Measurements from ENCODE around the gene KLF15.
A peak's percentile ranks its signal among the peaks of the same experiment; 100 is the strongest.

KLF15 gene

GRCh38 chr3:126372413-126373145 is 15.4 kb upstream of the KLF15 start:
- Mint-ChIP-seq H3K27me3 (no peaks in the 10 kb centered on the region), H3K4me1 (no peaks in the 10 kb centered on the region), H3K9me3 (no peaks in the 10 kb centered on the region), H3K27ac (no peak overlapping the region), H3K4me3 (no peak overlapping the region), H3K36me3 (no peaks in the 10 kb centered on the region)

- no peaks in the 10 kb centered on the region for H3K9me3 Mint-ChIP-seq
- no peak overlapping the region for H3K27ac Mint-ChIP-seq
- H3K4me1 Mint-ChIP-seq: no peaks in the 10 kb centered on the region
- H3K4me3 Mint-ChIP-seq: no peak overlapping the region
- H3K36me3 Mint-ChIP-seq: no peaks in the 10 kb centered on the region
- peaks cover 1% of the 10 kb centered on the region for H3K27me3 Mint-ChIP-seq
Measured at GRCh38 chr3:126371096-126371705, 14.0 kb upstream of the KLF15 start.

- H3K27me3 Mint-ChIP-seq: peaks cover 1% of the 10 kb centered on the region
- no peaks in the 10 kb centered on the region for H3K36me3 Mint-ChIP-seq
- H3K4me3 Mint-ChIP-seq: no peak overlapping the region
- no peaks in the 10 kb centered on the region for H3K9me3 Mint-ChIP-seq
- no peak overlapping the region for H3K27ac Mint-ChIP-seq
- no peaks in the 10 kb centered on the region for H3K4me1 Mint-ChIP-seq
Measured at GRCh38 chr3:126370606-126371005, 13.4 kb upstream of the KLF15 start.

GRCh38 chr3:126370055-126370454 is 12.8 kb upstream of the KLF15 start:
- Mint-ChIP-seq H3K27ac (no peak overlapping the region), H3K4me3 (no peak overlapping the region), H3K36me3 (no peaks in the 10 kb centered on the region), H3K4me1 (no peaks in the 10 kb centered on the region), H3K9me3 (no peaks in the 10 kb centered on the region), H3K27me3 (peaks cover 1% of the 10 kb centered on the region)

GRCh38 chr3:126369490-126369889 is 12.3 kb upstream of the KLF15 start:
- H3K27ac Mint-ChIP-seq: no peak overlapping the region
- H3K27me3 Mint-ChIP-seq: peaks cover 1% of the 10 kb centered on the region
- H3K36me3 Mint-ChIP-seq: no peaks in the 10 kb centered on the region
- no peaks in the 10 kb centered on the region for H3K9me3 Mint-ChIP-seq
- no peak overlapping the region for H3K4me3 Mint-ChIP-seq
- no peaks in the 10 kb centered on the region for H3K4me1 Mint-ChIP-seq

GRCh38 chr3:126367316-126367805 is 10.2 kb upstream of the KLF15 start:
- H3K9me3 Mint-ChIP-seq: no peaks in the 10 kb centered on the region
- peaks cover 1% of the 10 kb centered on the region for H3K27me3 Mint-ChIP-seq
- H3K36me3 Mint-ChIP-seq: no peaks in the 10 kb centered on the region
- no peaks in the 10 kb centered on the region for H3K4me1 Mint-ChIP-seq
- no peak overlapping the region for H3K4me3 Mint-ChIP-seq
- H3K27ac Mint-ChIP-seq: no peak overlapping the region

- Mint-ChIP-seq H3K36me3 (no peaks in the 10 kb centered on the region), H3K4me1 (no peaks in the 10 kb centered on the region), H3K9me3 (no peaks in the 10 kb centered on the region), H3K27me3 (peaks cover 5% of the 10 kb centered on the region), H3K4me3 (no peak overlapping the region), H3K27ac (no peak overlapping the region)
Measured at GRCh38 chr3:126365351-126366277, 8.4 kb upstream of the KLF15 start.

- H3K4me3 Mint-ChIP-seq: no peak overlapping the region
- no peaks in the 10 kb centered on the region for H3K4me1 Mint-ChIP-seq
- H3K9me3 Mint-ChIP-seq: no peaks in the 10 kb centered on the region
- H3K27ac Mint-ChIP-seq: no peak overlapping the region
- H3K27me3 Mint-ChIP-seq: peaks cover 8% of the 10 kb centered on the region
- H3K36me3 Mint-ChIP-seq: no peaks in the 10 kb centered on the region
Measured at GRCh38 chr3:126364731-126365301, 7.6 kb upstream of the KLF15 start.

- Mint-ChIP-seq H3K4me1 (no peaks in the 10 kb centered on the region), H3K4me3 (no peak overlapping the region), H3K9me3 (no peaks in the 10 kb centered on the region), H3K27ac (no peak overlapping the region), H3K36me3 (no peaks in the 10 kb centered on the region), H3K27me3 (peaks cover 14% of the 10 kb centered on the region)
Measured at GRCh38 chr3:126364130-126364695, 7.0 kb upstream of the KLF15 start.

GRCh38 chr3:126361211-126361610 is 4.0 kb upstream of the KLF15 start:
- Mint-ChIP-seq H3K4me1 (peaks cover 10% of the 10 kb centered on the region), H3K4me3 (no peak overlapping the region), H3K9me3 (no peaks in the 10 kb centered on the region), H3K36me3 (no peaks in the 10 kb centered on the region), H3K27me3 (peaks cover 25% of the 10 kb centered on the region), H3K27ac (no peak overlapping the region)

- Mint-ChIP-seq H3K4me1 (peaks cover 13% of the 10 kb centered on the region), H3K36me3 (no peaks in the 10 kb centered on the region)
Measured at GRCh38 chr3:126360714-126361060, 3.5 kb upstream of the KLF15 start.

GRCh38 chr3:126360046-126360713 is 3.0 kb upstream of the KLF15 start:
- H3K27me3 Mint-ChIP-seq: peaks cover 31% of the 10 kb centered on the region
- H3K9me3 Mint-ChIP-seq: no peaks in the 10 kb centered on the region
- H3K4me3 Mint-ChIP-seq: no peak overlapping the region
- no peak overlapping the region for H3K27ac Mint-ChIP-seq
- H3K36me3 Mint-ChIP-seq: no peaks in the 10 kb centered on the region
- H3K4me1 Mint-ChIP-seq: peaks cover 17% of the 10 kb centered on the region

More at GRCh38 chr3:126360714-126361060, 3.5 kb upstream of the KLF15 start:
- peaks cover 26% of the 10 kb centered on the region for H3K27me3 Mint-ChIP-seq
- H3K9me3 Mint-ChIP-seq: no peaks in the 10 kb centered on the region
- no peak overlapping the region for H3K27ac Mint-ChIP-seq
- no peak overlapping the region for H3K4me3 Mint-ChIP-seq

- Mint-ChIP-seq H3K4me1 (peaks cover 17% of the 10 kb centered on the region), H3K27ac (no peak overlapping the region), H3K4me3 (peak overlapping the region; percentile 39), H3K36me3 (no peaks in the 10 kb centered on the region), H3K9me3 (no peaks in the 10 kb centered on the region), H3K27me3 (peaks cover 32% of the 10 kb centered on the region)
Measured at GRCh38 chr3:126358816-126359181, 1.6 kb upstream of the KLF15 start.

GRCh38 chr3:126358038-126358815 is 1.0 kb upstream of the KLF15 start:
- no peak overlapping the region for H3K27ac Mint-ChIP-seq
- peaks cover 32% of the 10 kb centered on the region for H3K27me3 Mint-ChIP-seq
- no peaks in the 10 kb centered on the region for H3K9me3 Mint-ChIP-seq
- peaks cover 17% of the 10 kb centered on the region for H3K4me1 Mint-ChIP-seq
- no peaks in the 10 kb centered on the region for H3K36me3 Mint-ChIP-seq
- H3K4me3 Mint-ChIP-seq: peak overlapping the region; percentile 87

All from activated naive CD4-positive, alpha-beta T cell treated with anti-CD3 and anti-CD28 coated beads, Interleukin-2, amount 50 U/mL, for 24 hours (primary cell).